Measurements from ENCODE around the gene CSNK1A1.

GRCh38 chr5:149549461-149550267 lies 1.6 kb downstream of the CSNK1A1 start:
- TF ChIP-seq REST (IDR thresholded peaks at IDR 0.05; ENCODE audit: insufficient read depth in 1 of 2, low read depth in 2 of 2, low read length in 1 of 2) (no peak), CTCF (IDR thresholded peaks at IDR 0.05) (no peak), POLR2AphosphoS5 (IDR thresholded peaks at IDR 0.05; ENCODE audit: low read depth, low read length) (no peak)

All from Panc1 (cell line).